IMR-90 (cell line): ENCODE measurements around the gene ACO1. TPM values are rescaled to one million over a fixed set of nuclear protein-coding genes. Genes with fewer than 3 reads are reported as not detected.

Experiments used
- ATAC-seq: fragments of 200-7000 bp; cut with Tn5 transposase; 2 replicates; pipeline ENCODE4 v1.9.1; 2020; ENCODE audit warnings: low read depth, mild to moderate bottlenecking, moderate library complexity
- BruUV-seq: library from RNA; stranded (reverse); fragments of 400-500 nt; replicated peaks from 2 replicates; lab custom pipeline; 2021; lab: Mats Ljungman, UMichigan
- CTCF ChIA-PET: fragments of 300-600 bp; formaldehyde crosslinking; extraction: SDS; loops from one replicate; lab custom pipeline; 2021; ENCODE audit warnings: antibody characterized with exemption; lab: Yijun Ruan, JAX
- POLR2A ChIA-PET: fragments of 300-600 bp; sonication (Branson Sonifier 250); formaldehyde crosslinking; loops from one replicate; lab custom pipeline; 2022; ENCODE audit warnings: antibody characterized with exemption; ENCODE audit not compliant: unreplicated experiment; lab: Charles Lee
- DNase-seq: peaks from one replicate; pipeline ENCODE4 v3.0.0; 2013
- H2AFZ ChIP-seq: replicated peaks from 2 replicates; pipeline ENCODE3; 2013; ENCODE audit warnings: low read length, mild to moderate bottlenecking; ENCODE audit not compliant: poor library complexity
- H2AK5ac ChIP-seq: 2 replicates; pipeline ENCODE4 v1.6.1; 2013; ENCODE audit warnings: low read depth, low read length, inconsistent platforms
- H2AK9ac ChIP-seq: replicated peaks from 2 replicates; pipeline ENCODE3; 2013; ENCODE audit warnings: mild to moderate bottlenecking, low read depth, low read length, moderate library complexity; ENCODE audit not compliant: poor library complexity
- H2BK120ac ChIP-seq: 2 replicates; pipeline ENCODE4 v1.6.1; 2013; ENCODE audit warnings: low read depth, low read length, inconsistent platforms
- H2BK15ac ChIP-seq: 3 replicates; pipeline ENCODE4 v1.6.1; 2013; ENCODE audit warnings: low read depth, low read length, inconsistent platforms
- H2BK20ac ChIP-seq: 2 replicates; pipeline ENCODE4 v1.6.1; 2013; ENCODE audit warnings: low read depth, mild to moderate bottlenecking, inconsistent platforms, low read length, moderate library complexity
- H2BK5ac ChIP-seq: 2 replicates; pipeline ENCODE4 v1.6.1; 2013; ENCODE audit warnings: mild to moderate bottlenecking, low read depth, low read length, inconsistent platforms; ENCODE audit not compliant: poor library complexity, severe bottlenecking
- H3K14ac ChIP-seq: replicated peaks from 2 replicates; pipeline ENCODE4 v1.6.1; 2013; ENCODE audit warnings: low read depth, low read length, inconsistent platforms
- H3K18ac ChIP-seq: 2 replicates; pipeline ENCODE4 v1.6.1; 2013; ENCODE audit warnings: low read depth, low read length, control low read depth
- H3K23ac ChIP-seq: 2 replicates; pipeline ENCODE4 v1.6.1; 2013; ENCODE audit warnings: low read depth, low read length, inconsistent platforms
- H3K27ac ChIP-seq: 2 replicates; pipeline ENCODE4 v1.5.1; 2013; ENCODE audit warnings: mild to moderate bottlenecking, control low read depth, low read length; ENCODE audit not compliant: insufficient read depth
- H3K27me3 ChIP-seq: 2 replicates; pipeline ENCODE4 v1.6.1; 2013; ENCODE audit warnings: low read length; ENCODE audit not compliant: control insufficient read depth, insufficient read depth
- H3K36me3 ChIP-seq: 2 replicates; pipeline ENCODE4 v1.6.1; 2013; ENCODE audit warnings: low read length, mixed read lengths; ENCODE audit not compliant: control insufficient read depth, insufficient read depth
- H3K4ac ChIP-seq: 2 replicates; pipeline ENCODE4 v1.6.1; 2013; ENCODE audit warnings: low read depth, low read length, inconsistent platforms
- H3K4me1 ChIP-seq: 2 replicates; pipeline ENCODE4 v1.6.1; 2013; ENCODE audit warnings: low read length, mixed read lengths; ENCODE audit not compliant: control insufficient read depth, insufficient read depth
- H3K4me2 ChIP-seq: 2 replicates; pipeline ENCODE4 v1.6.1; 2013; ENCODE audit warnings: low read depth, mild to moderate bottlenecking, control low read depth, low read length, moderate library complexity
- H3K4me3 ChIP-seq: 2 replicates; pipeline ENCODE4 v1.5.1; 2013; ENCODE audit warnings: low read depth, mild to moderate bottlenecking, control low read depth, low read length, moderate library complexity; ENCODE audit not compliant: insufficient read depth
- H3K56ac ChIP-seq: 2 replicates; pipeline ENCODE4 v1.6.1; 2013; ENCODE audit warnings: low read length, inconsistent platforms; ENCODE audit not compliant: insufficient read depth; ENCODE audit errors: extremely low read depth
- H3K79me1 ChIP-seq, 2 experiments: 2 replicates each; pipeline ENCODE4 v1.6.1; 2013; ENCODE audit warnings: low read length in 2 of 2, inconsistent platforms in 1 of 2, low read depth in 1 of 2
- H3K9ac ChIP-seq: 2 replicates; pipeline ENCODE4 v1.6.1; 2013; ENCODE audit warnings: low read depth, low read length, control low read depth
- H3K9me1 ChIP-seq: 2 replicates; pipeline ENCODE4 v1.6.1; 2013; ENCODE audit warnings: low read length, inconsistent platforms; ENCODE audit not compliant: insufficient read depth
- H3K9me3 ChIP-seq: 2 replicates; pipeline ENCODE4 v1.6.1; 2013; ENCODE audit warnings: low read length; ENCODE audit not compliant: control insufficient read depth, insufficient read depth
- H4K20me1 ChIP-seq: 2 replicates; pipeline ENCODE4 v1.6.1; 2013; ENCODE audit warnings: low read length, inconsistent platforms; ENCODE audit not compliant: insufficient read depth
- H4K5ac ChIP-seq: 2 replicates; pipeline ENCODE4 v1.6.1; 2013; ENCODE audit warnings: mild to moderate bottlenecking, low read depth, low read length, control low read depth
- H4K8ac ChIP-seq, 2 experiments: 2 replicates each; pipeline ENCODE4 v1.6.1; 2013; ENCODE audit warnings: low read depth in 2 of 2, low read length in 2 of 2, control low read depth in 1 of 2, inconsistent platforms in 1 of 2
- H4K91ac ChIP-seq: 2 replicates; pipeline ENCODE4 v1.6.1; 2013; ENCODE audit warnings: low read depth, low read length, inconsistent platforms; ENCODE audit not compliant: insufficient read depth
- BHLHE40 ChIP-seq: fragments of 150-350 bp; IDR thresholded peaks from 2 replicates; pipeline ENCODE4 v1.6.1; 2016; ENCODE audit warnings: mild to moderate bottlenecking, low read depth, low read length
- CEBPB ChIP-seq: IDR thresholded peaks from 2 replicates; pipeline ENCODE4 v1.6.1; 2012; ENCODE audit warnings: low read depth, low read length, improper control_type of control experiment
- CHD1 ChIP-seq: IDR thresholded peaks from 2 replicates; pipeline ENCODE4 v1.6.1; 2012; ENCODE audit warnings: low read depth, low read length, improper control_type of control experiment
- CTCF ChIP-seq: conservative IDR thresholded peaks from 2 replicates; pipeline ENCODE4 v1.5.1; 2012; ENCODE audit warnings: mild to moderate bottlenecking, low read depth, low read length, improper control_type of control experiment
- ELK1 ChIP-seq: fragments of 150-350 bp; IDR thresholded peaks from 2 replicates; pipeline ENCODE4 v1.6.1; 2016; ENCODE audit warnings: low read depth, mild to moderate bottlenecking, low read length, moderate library complexity, borderline replicate concordance
- FOS ChIP-seq: fragments of 150-350 bp; IDR thresholded peaks from 2 replicates; pipeline ENCODE4 v1.6.1; 2016; ENCODE audit warnings: low read depth, low read length
- MAFK ChIP-seq: IDR thresholded peaks from 2 replicates; pipeline ENCODE4 v1.6.1; 2012; ENCODE audit warnings: low read depth, low read length, improper control_type of control experiment
- MAZ ChIP-seq: IDR thresholded peaks from 2 replicates; pipeline ENCODE4 v1.6.1; 2012; ENCODE audit warnings: low read depth, mild to moderate bottlenecking, low read length, improper control_type of control experiment, moderate library complexity, borderline replicate concordance
- MXI1 ChIP-seq: IDR thresholded peaks from 2 replicates; pipeline ENCODE4 v1.6.1; 2012; ENCODE audit warnings: low read depth, mild to moderate bottlenecking, low read length, moderate library complexity, borderline replicate concordance
- POLR2A ChIP-seq: IDR thresholded peaks from 2 replicates; pipeline ENCODE4 v1.6.1; 2012; ENCODE audit warnings: mild to moderate bottlenecking, low read depth, low read length
- RAD21 ChIP-seq: IDR thresholded peaks from 2 replicates; pipeline ENCODE4 v1.6.1; 2012; ENCODE audit warnings: low read length, improper control_type of control experiment
- RCOR1 ChIP-seq: IDR thresholded peaks from 2 replicates; pipeline ENCODE4 v1.6.1; 2012; ENCODE audit warnings: mild to moderate bottlenecking, low read length, improper control_type of control experiment; ENCODE audit not compliant: insufficient replicate concordance
- RFX5 ChIP-seq: IDR thresholded peaks from 2 replicates; pipeline ENCODE4 v1.8.0; 2012; ENCODE audit warnings: low read depth, mild to moderate bottlenecking, low read length, moderate library complexity
- SMC3 ChIP-seq: fragments of 150-350 bp; IDR thresholded peaks from 2 replicates; pipeline ENCODE4 v1.6.1; 2016; ENCODE audit warnings: low read depth, mild to moderate bottlenecking, antibody characterized with exemption, low read length, moderate library complexity
- USF2 ChIP-seq: fragments of 150-350 bp; IDR thresholded peaks from 2 replicates; pipeline ENCODE4 v1.6.1; 2017; ENCODE audit warnings: mild to moderate bottlenecking, antibody characterized with exemption, low read length, low read depth
- WGBS, 2 experiments: methylation state at CpG; one replicate each; pipeline versions ENCODE4 v1.1.5 to v1.1.7; 2013; ENCODE audit warnings: missing lambda C conversion rate in 2 of 2; ENCODE audit not compliant: insufficient read length in 1 of 2; ENCODE audit errors: extremely low coverage in 2 of 2; 5-methylcytosine and 5-hydroxymethylcytosine counted together
- dilution Hi-C: fragments of 300-500 bp; cut with HindIII; formaldehyde crosslinking; loops from one replicate; pipeline ENCODE4 v1.14.3; 2018; ENCODE audit warnings: low sequenced_read_pairs; ENCODE audit not compliant: unreplicated experiment
- in situ Hi-C: fragments of 300-500 bp; cut with MboI; formaldehyde crosslinking; loops from 3 replicates; pipeline ENCODE4 v1.14.3; 2019; ENCODE audit warnings: low sequenced_read_pairs, inconsistent platforms, mixed read lengths
- intact Hi-C: fragments of 100-400 bp; cut with micrococcal nuclease; formaldehyde crosslinking; loops from 2 replicates; pipeline ENCODE4 v1.10.0; 2022
- polyA plus RNA-seq, 3 experiments: library from polyadenylated mRNA; depleted of rRNA; stranded (reverse); fragments of >200 nt; gene quantifications; 2 replicates each; pipeline ENCODE4 v1.2.3, GENCODE V29; 2012; ENCODE audit warnings: low replicate concordance in 1 of 3
- total RNA-seq: library from RNA; depleted of rRNA; stranded (reverse); fragments of >200 nt; gene quantifications from 2 replicates; pipeline ENCODE4 v1.2.3, GENCODE V29; 2012

The ACO1 gene
- total and polyA plus RNA-seq, 2 of the 4 experiments (the other 2 are of a cell fraction), result 85.9 to 158 TPM

- no peak overlapping the region for H4K91ac ChIP-seq
- H2BK5ac ChIP-seq, result no peak overlapping the region
- H3K4me2 ChIP-seq, result no peak overlapping the region
- no peak overlapping the region for H3K4ac ChIP-seq
- no peak overlapping the region for H4K5ac ChIP-seq
- no peak overlapping the region for H3K9ac ChIP-seq
- H3K79me1 ChIP-seq, result peaks cover 11 to 29% of the 10 kb centered on the region in 2 experiments
- no peak for DNase-seq
- H3K27me3 ChIP-seq, result no peaks in the 10 kb centered on the region
- H3K56ac ChIP-seq, result no peak overlapping the region
- no peak overlapping the region for H4K8ac ChIP-seq
- no peak overlapping the region for H2BK15ac ChIP-seq
- dilution Hi-C loops, result no loop called here
- no peaks in the 10 kb centered on the region for H4K20me1 ChIP-seq
- ATAC-seq, result no peak
- peaks cover 63% of the 10 kb centered on the region for H3K36me3 ChIP-seq
- no peak overlapping the region for H2AK9ac ChIP-seq
- H3K18ac ChIP-seq, result no peak overlapping the region; the same call in 1 of the 2 replicates
- no peak overlapping the region for H2BK120ac ChIP-seq
- 100% methylated on average over 1 of the region's 2 CpGs; no CpG with 5 or more reads in 1 of the 2 experiments for WGBS, 2 experiments
- no TSS peak for BruUV-seq
- no peak overlapping the region for H3K14ac ChIP-seq
- H3K23ac ChIP-seq, result no peak overlapping the region
- in situ Hi-C loops, result no loop called here
- intact Hi-C loops, result no loop called here
- no peak overlapping the region for H2AK5ac ChIP-seq
- H3K4me1 ChIP-seq, result peaks cover 2% of the 10 kb centered on the region; the same call in 1 of the 2 replicates
- H3K4me3 ChIP-seq, result no peak overlapping the region
- ChIA-PET CTCF (interaction anchor here (0.7 kb wide), 1 partner anchor 36 kb away, joined by 3 read pairs; no protein-coding TSS in a partner anchor), POLR2A (no interaction called here)
- no peaks in the 10 kb centered on the region for H3K9me3 ChIP-seq
- peaks cover 9% of the 10 kb centered on the region; the same call in 1 of the 2 replicates for H3K9me1 ChIP-seq
- TF ChIP-seq FOS (no peak), CHD1 (no peak), BHLHE40 (no peak), RFX5 (no peak), CTCF (no peak), USF2 (no peak), MAZ (no peak), RCOR1 (no peak), RAD21 (no peak), MAFK (no peak), CEBPB (no peak), SMC3 (no peak), POLR2A (no peak), ELK1 (no peak), MXI1 (no peak)
- no peak overlapping the region for H2BK20ac ChIP-seq
- H3K27ac ChIP-seq, result peak overlapping the region; percentile 41; the same call in 1 of the 2 replicates
- no peak overlapping the region for H2AFZ ChIP-seq
These were observed 30.4 kb downstream of the ACO1 start for GRCh38 chr9:32414856-32415255.
